HG03097 (cell line): ENCODE measurements around the gene TMED6.

Experiments
- ATAC-seq: cut with Tn5 transposase; IDR thresholded peaks from one replicate; pipeline ENCODE4 v1.9.1; 2021; ENCODE audit not compliant: unreplicated experiment, low FRiP score

TMED6 gene

GRCh38 chr16:69351309-69352027 lies at the start of gene TMED6:
TSS of gene TMED6 (minus strand) at chr16:69351786. CDS start at chr16:69351753, 33 bp downstream.
- ATAC-seq, result no peak

- no peak for ATAC-seq
Measured at GRCh38 chr16:69399361-69399760, 47.8 kb upstream of the TMED6 start.

GRCh38 chr16:69397821-69398521 lies 46.4 kb upstream of the TMED6 start:
- no peak for ATAC-seq

GRCh38 chr16:69396187-69397061 lies 44.8 kb upstream of the TMED6 start:
- ATAC-seq, result no peak

GRCh38 chr16:69395859-69396186 lies 44.2 kb upstream of the TMED6 start:
- no peak for ATAC-seq

- no peak for ATAC-seq
Measured at GRCh38 chr16:69393898-69394849, 42.6 kb upstream of the TMED6 start.

GRCh38 chr16:69386596-69386995 lies 35.0 kb upstream of the TMED6 start:
- ATAC-seq, result no peak

- ATAC-seq, result no peak
Measured at GRCh38 chr16:69384974-69385373, 33.4 kb upstream of the TMED6 start.

- no peak for ATAC-seq
Measured at GRCh38 chr16:69382421-69382820, 30.8 kb upstream of the TMED6 start.

GRCh38 chr16:69381231-69381630 lies 29.6 kb upstream of the TMED6 start:
- no peak for ATAC-seq

- ATAC-seq, result no peak
Measured at GRCh38 chr16:69378760-69379159, 27.2 kb upstream of the TMED6 start.

GRCh38 chr16:69378036-69378435 lies 26.4 kb upstream of the TMED6 start:
- ATAC-seq, result no peak

GRCh38 chr16:69376393-69377059 lies 24.9 kb upstream of the TMED6 start:
- no peak for ATAC-seq

GRCh38 chr16:69373019-69373418 lies 21.4 kb upstream of the TMED6 start:
- no peak for ATAC-seq

GRCh38 chr16:69371564-69371963 lies 20.0 kb upstream of the TMED6 start:
- ATAC-seq, result no peak

- ATAC-seq, result no peak
Measured at GRCh38 chr16:69368866-69369265, 17.3 kb upstream of the TMED6 start.

GRCh38 chr16:69367980-69368379 lies 16.4 kb upstream of the TMED6 start:
- no peak for ATAC-seq

- no peak for ATAC-seq
Measured at GRCh38 chr16:69366431-69366830, 14.8 kb upstream of the TMED6 start.

- no peak for ATAC-seq
Measured at GRCh38 chr16:69365901-69366300, 14.3 kb upstream of the TMED6 start.

GRCh38 chr16:69364088-69364487 lies 12.5 kb upstream of the TMED6 start:
- ATAC-seq, result no peak
